B cell (primary cell): ENCODE results near the gene BCL2L13. TPM values are rescaled to one million over a fixed set of nuclear protein-coding genes. Genes with fewer than 3 reads are reported as not detected.

Experiments
- ATAC-seq: fragments of 200-7000 bp; cut with Tn5 transposase; one replicate; pipeline ENCODE4 v1.10.0; 2021; ENCODE audit warnings: low read depth, mild to moderate bottlenecking, moderate number of reproducible peaks, moderate library complexity
- CTCF ChIA-PET: fragments of 350-600 bp; sonication (Branson Sonifier 250); formaldehyde crosslinking; loops from one replicate; lab custom pipeline; 2021; ENCODE audit warnings: antibody characterized with exemption, inconsistent platforms; lab: Charles Lee
- POLR2A ChIA-PET: fragments of 350-600 bp; sonication (Branson Sonifier 250); formaldehyde crosslinking; loops from one replicate; lab custom pipeline; 2021; ENCODE audit warnings: antibody characterized with exemption; lab: Charles Lee
- DNase-seq: peaks from one replicate; pipeline ENCODE4 v3.0.0; 2013
- H2AFZ ChIP-seq: 2 replicates; pipeline ENCODE4 v1.6.1; 2012; ENCODE audit warnings: mild to moderate bottlenecking, low read depth, low read length; ENCODE audit not compliant: insufficient read depth, poor library complexity, severe bottlenecking
- H3K27ac ChIP-seq, 2 donors: 1 replicate in 1 of 2; 2 replicates in 1 of 2; pipeline ENCODE4 v1.5.1; 2012 to 2013; ENCODE audit warnings: low read length in 2 of 2, mild to moderate bottlenecking in 2 of 2, moderate library complexity in 1 of 2
- H3K27me3 ChIP-seq, 4 experiments: fragments of 200-600 bp in 1 of 4; sonication (generic) in 1 of 4; replicated peaks in 1 of 4; 1 replicate in 2 of 4; 2 replicates in 2 of 4; pipeline versions ENCODE4 v1.6.1 to v1.7.0; 2013 to 2016; ENCODE audit warnings: low read length in 3 of 4, mild to moderate bottlenecking in 2 of 4, mixed read lengths in 1 of 4, moderate library complexity in 1 of 4; ENCODE audit not compliant: insufficient read depth in 4 of 4, control insufficient read depth in 3 of 4; ENCODE audit errors: control extremely low read depth in 1 of 4
- H3K36me3 ChIP-seq, 2 experiments: replicated peaks in 1 of 2; 1 replicate in 1 of 2; 2 replicates in 1 of 2; pipeline versions ENCODE4 v1.6.1 to v1.7.1; 2013; ENCODE audit warnings: low read length in 1 of 2; ENCODE audit not compliant: insufficient read depth in 2 of 2, control insufficient read depth in 1 of 2; ENCODE audit errors: control extremely low read depth in 1 of 2, extremely low read depth in 1 of 2
- H3K4me1 ChIP-seq, 2 donors: fragments of 200-600 bp in 1 of 2; sonication (generic) in 1 of 2; 1 replicate in 1 of 2; 2 replicates in 1 of 2; pipeline versions ENCODE4 v1.5.1 to v1.6.1; 2013 to 2017; ENCODE audit warnings: low read length in 2 of 2; ENCODE audit not compliant: control insufficient read depth in 2 of 2, insufficient read depth in 2 of 2
- H3K4me2 ChIP-seq: replicated peaks from 2 replicates; pipeline ENCODE3; 2012; ENCODE audit warnings: mild to moderate bottlenecking, low read depth, low read length; ENCODE audit not compliant: poor library complexity, severe bottlenecking
- H3K4me3 ChIP-seq, 5 experiments: fragments of 200-600 bp in 1 of 5; sonication (generic) in 1 of 5; 1 replicate in 3 of 5; 2 replicates in 2 of 5; pipeline versions ENCODE4 v1.5.1 to v1.7.0; 2011 to 2016; ENCODE audit warnings: low read length in 4 of 5, mild to moderate bottlenecking in 4 of 5, low read depth in 2 of 5, control low read depth in 1 of 5, moderate library complexity in 1 of 5; ENCODE audit not compliant: insufficient read depth in 1 of 5; ENCODE audit errors: control extremely low read depth in 1 of 5, extremely low read depth in 1 of 5
- H3K79me2 ChIP-seq: fragments of 200-600 bp; sonication (generic); one replicate; pipeline ENCODE4 v1.6.0; 2016; ENCODE audit warnings: low read length; ENCODE audit not compliant: control insufficient read depth, insufficient read depth
- H3K9ac ChIP-seq: fragments of 200-600 bp; sonication (generic); 2 replicates; pipeline ENCODE4 v1.6.1; 2017; ENCODE audit warnings: mild to moderate bottlenecking, low read length, moderate library complexity
- H3K9me3 ChIP-seq, 3 donors: one replicate each; pipeline versions ENCODE4 v1.6.1 to v1.7.1; 2013; ENCODE audit warnings: low read length in 2 of 3; ENCODE audit not compliant: control insufficient read depth in 2 of 3, insufficient read depth in 1 of 3; ENCODE audit errors: control extremely low read depth in 1 of 3
- H4K20me1 ChIP-seq: 2 replicates; pipeline ENCODE4 v1.6.0; 2012; ENCODE audit warnings: mild to moderate bottlenecking, low read length; ENCODE audit not compliant: insufficient read depth, control insufficient read depth, poor library complexity, severe bottlenecking
- H3K27ac Mint-ChIP-seq: one replicate; pipeline ENCODE4 v1.8.0; 2021; ENCODE audit warnings: mixed read lengths
- H3K27me3 Mint-ChIP-seq: one replicate; pipeline ENCODE4 v1.8.0; 2021; ENCODE audit warnings: mixed read lengths
- H3K4me1 Mint-ChIP-seq: one replicate; pipeline ENCODE4 v1.8.0; 2021; ENCODE audit warnings: mixed read lengths
- H3K4me3 Mint-ChIP-seq: one replicate; pipeline ENCODE4 v1.8.0; 2021; ENCODE audit warnings: mixed read lengths
- H3K9me3 Mint-ChIP-seq: one replicate; pipeline ENCODE4 v1.8.0; 2022; ENCODE audit warnings: mixed read lengths; ENCODE audit not compliant: insufficient read depth
- CTCF ChIP-seq: fragments of 200-600 bp; IDR thresholded peaks from one replicate; pipeline ENCODE4 v1.8.0; 2022; ENCODE audit warnings: antibody characterized with exemption, mild to moderate bottlenecking
- EZH2 ChIP-seq: IDR thresholded peaks from 2 replicates; pipeline ENCODE4 v1.6.1; 2012; ENCODE audit warnings: borderline replicate concordance, low read depth, mild to moderate bottlenecking, moderate library complexity, low read length; ENCODE audit not compliant: insufficient read depth, poor library complexity, severe bottlenecking
- WGBS: methylation state at CpG from one replicate; pipeline ENCODE4 v1.1.5; 2013; ENCODE audit warnings: missing lambda C conversion rate; ENCODE audit not compliant: insufficient coverage; 5-methylcytosine and 5-hydroxymethylcytosine counted together
- intact Hi-C: fragments of 100-400 bp; cut with micrococcal nuclease; formaldehyde crosslinking; loops from one replicate; pipeline ENCODE4 v1.10.0; 2022
- polyA plus RNA-seq: library from polyadenylated mRNA; depleted of rRNA; stranded (reverse); fragments of >200 nt; gene quantifications from 2 replicates; pipeline ENCODE4 v1.2.3, GENCODE V29; 2012
- total RNA-seq, 2 donors: library from RNA; stranded (reverse); fragments of 120-200 nt in 1 of 2; gene quantifications; 1 replicate in 1 of 2; 2 replicates in 1 of 2; pipeline versions ENCODE4 v1.2.3 to v1.2.4, GENCODE V29; 2013 to 2022

BCL2L13 gene
- total and polyA plus RNA-seq, 2 donors (not counting 1 experiment from before 2014, with no cell fraction given) = 19.2 to 29.9 TPM

- Mint-ChIP-seq H3K9me3 (no peaks in the 10 kb centered on the region), H3K4me1 (no peaks in the 10 kb centered on the region), H3K27me3 (no peaks in the 10 kb centered on the region), H3K4me3 (no peak overlapping the region), H3K27ac (no peak overlapping the region)
- H3K9me3 ChIP-seq = no peaks in the 10 kb centered on the region
- POLR2A ChIA-PET = no interaction called here
- no peak overlapping the region for H2AFZ ChIP-seq
- no peaks in the 10 kb centered on the region for H3K27me3 ChIP-seq
- H3K27ac ChIP-seq = no peak overlapping the region
- H3K4me1 ChIP-seq = no peaks in the 10 kb centered on the region
- CTCF ChIA-PET = no interaction called here
- no CpG with 5 or more reads among the region's 1 CpG for WGBS
- H3K36me3 ChIP-seq = peaks cover 0 to 10% of the 10 kb centered on the region in 2 experiments
- H3K9ac ChIP-seq = no peak overlapping the region
- TF ChIP-seq CTCF = no peak
- TF ChIP-seq EZH2 = no peak
- peaks cover 43% of the 10 kb centered on the region for H3K79me2 ChIP-seq
- H3K4me3 ChIP-seq = no peak overlapping the region
- no peaks in the 10 kb centered on the region for H4K20me1 ChIP-seq
- DNase-seq (no peak), ATAC-seq (no peak)
- no peak overlapping the region for H3K4me2 ChIP-seq
- intact Hi-C loops = no loop called here
Observed at GRCh38 chr22:17648569-17648968, 10.0 kb downstream of the BCL2L13 start.

DNA sequence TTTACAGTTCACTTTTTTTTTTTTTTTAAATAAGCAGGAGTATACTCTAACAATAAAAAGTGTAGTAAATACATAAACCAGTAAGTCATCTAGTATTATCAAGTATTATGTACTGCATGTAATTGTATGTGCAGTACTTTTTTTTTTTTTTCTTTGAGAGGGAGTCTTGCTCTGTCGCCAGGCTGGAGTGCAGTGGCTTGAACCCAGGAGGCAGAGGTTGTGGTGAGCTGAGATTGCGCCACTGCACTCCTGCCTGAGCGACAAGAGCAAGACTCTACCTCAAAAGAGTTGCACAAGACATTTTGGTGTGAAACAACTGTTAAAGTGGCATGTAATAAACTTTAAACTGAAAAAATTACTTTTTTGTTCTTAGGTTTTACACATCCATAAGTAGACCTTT is 16.7 kb downstream of the BCL2L13 start:
- Mint-ChIP-seq H3K27me3 (no peaks in the 10 kb centered on the region), H3K4me1 (no peaks in the 10 kb centered on the region), H3K4me3 (no peak overlapping the region), H3K9me3 (no peaks in the 10 kb centered on the region), H3K27ac (no peak overlapping the region)
- no peak overlapping the region for H3K27ac ChIP-seq
- ChIA-PET POLR2A (no interaction called here), CTCF (no interaction called here)
- no peak overlapping the region for H3K4me2 ChIP-seq
- intact Hi-C loops = no loop called here
- H3K36me3 ChIP-seq = peaks cover 1 to 17% of the 10 kb centered on the region in 2 experiments
- H3K27me3 ChIP-seq = no peaks in the 10 kb centered on the region
- peaks cover 8% of the 10 kb centered on the region for H4K20me1 ChIP-seq
- ATAC-seq = no peak
- no peaks in the 10 kb centered on the region for H3K9me3 ChIP-seq
- H3K79me2 ChIP-seq = peaks cover 47% of the 10 kb centered on the region
- H3K4me3 ChIP-seq = no peak overlapping the region
- no peak overlapping the region for H2AFZ ChIP-seq
- 100% methylated on average over 1 of the region's 3 CpGs for WGBS
- no peaks in the 10 kb centered on the region for H3K4me1 ChIP-seq
- H3K9ac ChIP-seq = no peak overlapping the region
- no peak for DNase-seq
- TF ChIP-seq EZH2 = no peak
- no peak for TF ChIP-seq CTCF
